K562 (cell line): ENCODE data around the gene HNRNPK. TPM values are rescaled to one million over a fixed set of nuclear protein-coding genes. Genes with fewer than 3 reads are reported as not detected.

Source experiments
- CHD4 ChIP-seq: fragments of 200-600 bp; sonication (generic); IDR thresholded peaks from 3 replicates; pipeline ENCODE4 v1.6.1; 2012; ENCODE audit warnings: low read depth, mild to moderate bottlenecking, mixed read lengths, low read length, inconsistent platforms; ENCODE audit not compliant: insufficient read depth, insufficient replicate concordance, poor library complexity, severe bottlenecking
- EHMT2 ChIP-seq: fragments of 450-650 bp; IDR thresholded peaks from 2 replicates; pipeline ENCODE4 v1.6.1; 2018; ENCODE audit warnings: antibody characterized with exemption
- FOXM1 ChIP-seq, 2 experiments: fragments of 450-650 bp in 1 of 2; sonication (generic) in 1 of 2; formaldehyde crosslinking in 1 of 2; IDR thresholded peaks; 2 replicates each; pipeline versions ENCODE4 v1.6.1 to v1.9.0; 2017 to 2022; ENCODE audit warnings: low read depth in 2 of 2, mild to moderate bottlenecking in 2 of 2, missing genetic modification reagents in 1 of 2, moderate library complexity in 1 of 2
- FOXO4 ChIP-seq: fragments of 450-650 bp; formaldehyde crosslinking; IDR thresholded peaks from 2 replicates; pipeline ENCODE4 v1.4.0; 2020; ENCODE audit warnings: mild to moderate bottlenecking, moderate library complexity
- GTF2E2 ChIP-seq: fragments of 200-800 bp; sonication (Bioruptor generic); IDR thresholded peaks from 2 replicates; pipeline ENCODE4 v1.6.1; 2016; ENCODE audit warnings: missing genetic modification characterization, missing compliant biosample characterization
- HDAC8 ChIP-seq: fragments of 450-650 bp; IDR thresholded peaks from 2 replicates; pipeline ENCODE4 v1.6.1; 2016; ENCODE audit warnings: mild to moderate bottlenecking, missing genetic modification characterization, moderate library complexity, missing compliant biosample characterization
- PPARD ChIP-seq: fragments of 250-450 bp; sonication (Bioruptor Pico); IDR thresholded peaks from 2 replicates; pipeline ENCODE4 v1.8.0; 2022; ENCODE audit warnings: inconsistent platforms, mild to moderate bottlenecking, moderate library complexity
- REST ChIP-seq, 2 experiments: fragments of 450-650 bp; formaldehyde crosslinking in 1 of 2; IDR thresholded peaks; 2 replicates each; pipeline versions ENCODE4 v1.4.0 to v1.6.1; 2014 to 2020; ENCODE audit warnings: mild to moderate bottlenecking in 2 of 2, borderline replicate concordance in 1 of 2, low read depth in 1 of 2
- SRSF9 ChIP-seq: fragments of 200-400 bp; formaldehyde crosslinking; IDR thresholded peaks from 2 replicates; pipeline ENCODE4 v1.6.1; 2017; ENCODE audit warnings: low read depth, low read length, borderline replicate concordance
- XRCC3 ChIP-seq: fragments of 450-650 bp; IDR thresholded peaks from 2 replicates; pipeline ENCODE4 v1.6.1; 2017; ENCODE audit warnings: mild to moderate bottlenecking, moderate library complexity
- ZBTB17 ChIP-seq: fragments of 450-650 bp; formaldehyde crosslinking; IDR thresholded peaks from 2 replicates; pipeline ENCODE4 v1.4.0; 2020; ENCODE audit warnings: mild to moderate bottlenecking
- ZNF224 ChIP-seq: sonication (generic); formaldehyde crosslinking; IDR thresholded peaks from 2 replicates; pipeline ENCODE4 v1.8.0; 2022; ENCODE audit warnings: mild to moderate bottlenecking, missing genetic modification reagents
- ZNF239 ChIP-seq: fragments of 250-450 bp; sonication (Bioruptor Pico); IDR thresholded peaks from 2 replicates; pipeline ENCODE4 v1.4.0; 2020; ENCODE audit warnings: mild to moderate bottlenecking
- ZNF395 ChIP-seq: fragments of 200-800 bp; sonication (Bioruptor generic); IDR thresholded peaks from 2 replicates; pipeline ENCODE4 v1.6.1; 2017; ENCODE audit warnings: missing genetic modification characterization, missing compliant biosample characterization
- ZNF699 ChIP-seq: fragments of 250-450 bp; sonication (Bioruptor Pico); IDR thresholded peaks from 2 replicates; pipeline ENCODE4 v1.8.0; 2021; ENCODE audit warnings: mild to moderate bottlenecking, moderate library complexity; ENCODE audit not compliant: insufficient replicate concordance
- polyA plus RNA-seq, 8 experiments: library from polyadenylated mRNA; depleted of rRNA in 4 of 8; stranded (reverse) in 5 of 8; unstranded in 3 of 8; fragments of >200 nt; fragmentation: Nextera tagmentation in 2 of 8; fragmentation: Illumina TruSeq in 1 of 8; extraction: Ambion mirVana in 2 of 8; extraction: Trizol in 1 of 8; gene quantifications; 2 replicates each; pipeline versions ENCODE4 v1.2.1 to v1.2.3, GENCODE V29; 2011 to 2014; ENCODE audit warnings: inconsistent platforms in 1 of 8, missing spikeins in 1 of 8
- total RNA-seq, 7 experiments: library from RNA; depleted of rRNA in 6 of 7; stranded (reverse); fragments of >200 nt in 6 of 7; fragmentation: Illumina TruSeq in 2 of 7; extraction: Trizol in 2 of 7; gene quantifications; 2 replicates each; pipeline versions ENCODE4 v1.2.1 to v1.2.3, GENCODE V29; 2011 to 2021; ENCODE audit warnings: low replicate concordance in 1 of 7

The HNRNPK gene
- total and polyA plus RNA-seq, 9 of the 15 experiments (the other 6 are each of a cell fraction or from before 2014, with no cell fraction given) = 224 to 883 (median 618) TPM

GRCh38 chr9:83956436-83957247, 23.4 kb downstream of the HNRNPK start (continued):
- TF ChIP-seq REST (IDR thresholded peaks at IDR 0.05; ENCODE audit: borderline replicate concordance) (no peak), REST (CRISPR knock-in tag; IDR thresholded peaks at IDR 0.05; ENCODE audit: low read depth) (no peak), GTF2E2 (tag) (0 out of 2 replicates have a peak, but pooled peaks have one; percentile 53), XRCC3 (no peak), FOXM1 (IDR thresholded peaks at IDR 0.05; ENCODE audit: low read depth) (no peak), FOXM1 (CRISPR knock-in tag; IDR thresholded peaks at IDR 0.05; ENCODE audit: low read depth) (no peak), ZBTB17 (CRISPR knock-in tag) (no peak), CHD4 (no peak), FOXO4 (CRISPR knock-in tag) (no peak), HDAC8 (tag) (no peak), ZNF239 (no peak), ZNF699 (CRISPR knock-in tag) (no peak), ZNF224 (CRISPR knock-in tag) (no peak), SRSF9 (no peak), EHMT2 (0 out of 2 replicates have a peak, but pooled peaks have one; percentile 29), ZNF395 (peak; percentile 84), PPARD (CRISPR knock-in tag) (no peak)
